HepG2 (cell line): ENCODE measurements around the gene CDC42EP5. TPM values are rescaled to one million over a fixed set of nuclear protein-coding genes. Genes with fewer than 3 reads are reported as not detected.
A peak's percentile ranks its signal among the peaks of the same experiment; 100 is the strongest.

Source experiments
- ARHGAP35 ChIP-seq: sonication (generic); formaldehyde crosslinking; IDR thresholded peaks from 2 replicates; pipeline ENCODE4 v1.9.0; 2022; ENCODE audit warnings: mild to moderate bottlenecking, inconsistent platforms, moderate library complexity, missing genetic modification reagents, borderline replicate concordance
- ATF6 ChIP-seq: sonication (generic); formaldehyde crosslinking; conservative IDR thresholded peaks from 2 replicates; pipeline ENCODE4 v1.4.0; 2020; ENCODE audit warnings: missing genetic modification reagents
- CERS6 ChIP-seq: sonication (generic); formaldehyde crosslinking; IDR thresholded peaks from 2 replicates; pipeline ENCODE4 v1.5.0; 2020; ENCODE audit warnings: missing genetic modification reagents
- EHMT2 ChIP-seq: fragments of 200-600 bp; sonication (generic); IDR thresholded peaks from 2 replicates; pipeline ENCODE4 v1.7.0; 2017; ENCODE audit warnings: antibody characterized with exemption, low read depth, low read length, borderline replicate concordance
- HNRNPL ChIP-seq: fragments of 200-400 bp; formaldehyde crosslinking; IDR thresholded peaks from 2 replicates; pipeline ENCODE4 v1.6.1; 2017; ENCODE audit warnings: mild to moderate bottlenecking, low read depth, low read length
- HOXA3 ChIP-seq: sonication (generic); formaldehyde crosslinking; IDR thresholded peaks from 2 replicates; pipeline ENCODE4 v1.5.0; 2020; ENCODE audit warnings: missing genetic modification reagents
- JUN ChIP-seq: sonication (generic); formaldehyde crosslinking; IDR thresholded peaks from 2 replicates; pipeline ENCODE4 v1.4.0; 2020; ENCODE audit warnings: mild to moderate bottlenecking, missing genetic modification reagents
- MEF2D ChIP-seq: sonication (generic); formaldehyde crosslinking; IDR thresholded peaks from 2 replicates; pipeline ENCODE4 v1.5.1; 2020; ENCODE audit warnings: mild to moderate bottlenecking, missing genetic modification reagents
- MTF2 ChIP-seq: sonication (generic); formaldehyde crosslinking; IDR thresholded peaks from 2 replicates; pipeline ENCODE4 v1.5.0; 2020; ENCODE audit warnings: missing genetic modification reagents, borderline replicate concordance
- SATB2 ChIP-seq: sonication (generic); formaldehyde crosslinking; IDR thresholded peaks from 2 replicates; pipeline ENCODE4 v1.5.0; 2020; ENCODE audit warnings: missing genetic modification reagents
- ZBTB14 ChIP-seq: sonication (generic); formaldehyde crosslinking; IDR thresholded peaks from 2 replicates; pipeline ENCODE4 v1.4.0; 2020; ENCODE audit warnings: missing genetic modification reagents
- ZBTB44 ChIP-seq: sonication (generic); formaldehyde crosslinking; IDR thresholded peaks from 2 replicates; pipeline ENCODE4 v1.4.0; 2020; ENCODE audit warnings: missing genetic modification reagents
- ZNF138 ChIP-seq: sonication (generic); formaldehyde crosslinking; IDR thresholded peaks from 2 replicates; pipeline ENCODE4 v1.5.0; 2020; ENCODE audit warnings: mild to moderate bottlenecking, low read depth, missing genetic modification reagents
- ZNF331 ChIP-seq: sonication (generic); formaldehyde crosslinking; IDR thresholded peaks from 2 replicates; pipeline ENCODE4 v1.4.0; 2020; ENCODE audit warnings: missing genetic modification reagents
- ZNF33A ChIP-seq: sonication (generic); formaldehyde crosslinking; IDR thresholded peaks from 2 replicates; pipeline ENCODE4 v1.5.1; 2020; ENCODE audit warnings: missing genetic modification reagents, mild to moderate bottlenecking, moderate library complexity, borderline replicate concordance
- ZNF562 ChIP-seq: sonication (generic); formaldehyde crosslinking; IDR thresholded peaks from 2 replicates; pipeline ENCODE4 v1.8.0; 2022; ENCODE audit warnings: missing genetic modification reagents, borderline replicate concordance
- ZNF597 ChIP-seq: sonication (generic); formaldehyde crosslinking; IDR thresholded peaks from 2 replicates; pipeline ENCODE4 v1.5.0; 2020; ENCODE audit warnings: missing genetic modification reagents
- ZNF619 ChIP-seq: sonication (generic); formaldehyde crosslinking; IDR thresholded peaks from 2 replicates; pipeline ENCODE4 v1.4.0; 2020; ENCODE audit warnings: mild to moderate bottlenecking, missing genetic modification reagents
- ZNF816 ChIP-seq: sonication (generic); formaldehyde crosslinking; IDR thresholded peaks from 2 replicates; pipeline ENCODE4 v1.8.0; 2022; ENCODE audit warnings: missing genetic modification reagents, mild to moderate bottlenecking, borderline replicate concordance
- ZSCAN5A ChIP-seq: sonication (generic); formaldehyde crosslinking; IDR thresholded peaks from 2 replicates; pipeline ENCODE4 v1.8.0; 2022; ENCODE audit warnings: mild to moderate bottlenecking, missing genetic modification reagents, borderline replicate concordance
- polyA plus RNA-seq, 8 experiments: library from polyadenylated mRNA; depleted of rRNA in 3 of 8; stranded (reverse) in 7 of 8; unstranded in 1 of 8; fragments of >200 nt; fragmentation: Illumina TruSeq in 4 of 8; extraction: Trizol in 4 of 8; gene quantifications; 2 replicates each; pipeline versions ENCODE4 v1.2.1 to v1.2.3, GENCODE V29; 2011 to 2016; ENCODE audit warnings: low read depth in 4 of 8, missing spikeins in 1 of 8, mixed read lengths in 1 of 8; ENCODE audit not compliant: insufficient read depth in 1 of 8
- total RNA-seq, 5 experiments: library from RNA; depleted of rRNA; stranded (reverse); fragments of >200 nt; fragmentation: Illumina TruSeq; extraction: Trizol; gene quantifications; 2 replicates each; pipeline ENCODE4 v1.2.3, GENCODE V29; 2016; ENCODE audit warnings: low read depth in 1 of 5

Gene CDC42EP5
- total and polyA plus RNA-seq, 2 of the 13 experiments (the other 11 are each of a cell fraction or from before 2014, with no cell fraction given): 0.41 to 1.6 TPM

- no peak for TF ChIP-seq ATF6
- no peak for TF ChIP-seq ARHGAP35
- TF ChIP-seq ZNF33A (CRISPR knock-in tag): no peak
- TF ChIP-seq ZBTB44: no peak
- TF ChIP-seq HNRNPL: peak; percentile 97
- TF ChIP-seq MTF2 (CRISPR knock-in tag): no peak
- no peak for TF ChIP-seq MEF2D
- no peak for TF ChIP-seq ZBTB14 (CRISPR knock-in tag)
- 0 out of 2 replicates have a peak, but pooled peaks have one; percentile 6 for TF ChIP-seq HOXA3 (CRISPR knock-in tag)
- no peak for TF ChIP-seq CERS6
- TF ChIP-seq ZNF816: no peak
- TF ChIP-seq EHMT2: no peak
- TF ChIP-seq ZNF331: no peak; the same call in 1 of the 2 replicates
- TF ChIP-seq JUN: no peak
- no peak for TF ChIP-seq ZNF562 (CRISPR knock-in tag)
- TF ChIP-seq SATB2 (CRISPR knock-in tag): no peak
- TF ChIP-seq ZNF138 (CRISPR knock-in tag): no peak
- TF ChIP-seq ZNF619 (CRISPR knock-in tag): no peak
- no peak for TF ChIP-seq ZSCAN5A (CRISPR knock-in tag)
- TF ChIP-seq ZNF597 (CRISPR knock-in tag): no peak
These were observed 52.5 kb downstream of the CDC42EP5 start (continued) for GRCh38 chr19:54420383-54421168.
